Measurements from ENCODE around the gene TRIM66.

The TRIM66 gene

DNA sequence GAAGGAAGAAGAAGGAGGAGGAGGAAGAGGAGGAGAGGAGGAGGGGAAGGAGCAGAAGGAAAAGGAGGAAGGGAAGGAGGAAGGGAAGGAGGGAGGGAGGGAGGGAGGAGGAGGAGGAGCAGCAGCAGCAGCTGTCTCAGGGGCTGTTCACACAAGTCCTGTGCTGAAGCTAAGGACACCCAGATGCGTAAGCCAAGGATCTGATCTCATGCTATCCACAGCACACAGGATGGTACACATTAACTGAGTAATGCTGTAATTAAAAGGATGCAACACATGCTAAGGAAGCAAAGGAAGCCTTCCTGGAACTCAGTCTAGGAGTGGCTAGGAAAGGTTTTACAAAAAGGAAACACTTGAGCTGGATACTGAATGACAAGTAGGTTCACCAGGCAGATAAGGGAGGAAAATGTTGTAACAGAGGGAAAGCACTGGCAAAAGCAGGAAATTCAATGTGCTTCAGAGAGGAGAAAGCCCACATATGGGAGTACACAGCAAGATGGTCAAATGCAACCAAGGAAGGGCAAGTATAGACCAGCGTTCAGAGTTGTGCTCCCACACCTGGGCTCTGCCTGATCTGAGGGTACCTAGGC, 32.0 kb downstream of the TRIM66 start:
- H3K27ac ChIP-seq (ENCODE audit: low read depth, low read length): no peak overlapping the region
- no peak overlapping the region for H2BK15ac ChIP-seq (replicated peaks; ENCODE audit: low read depth)
- H3K4me2 ChIP-seq (ENCODE audit: low read length): no peak overlapping the region
- H2BK120ac ChIP-seq (ENCODE audit: low read depth, low read length): no peak overlapping the region
- no peaks in the 10 kb centered on the region for H3K36me3 ChIP-seq (ENCODE audit: control insufficient read depth, insufficient read depth, low read length)
- no peak overlapping the region for H3K23ac ChIP-seq (ENCODE audit: low read length)
- H2BK5ac ChIP-seq (ENCODE audit: low read length): no peak overlapping the region
- no peaks in the 10 kb centered on the region for H3K79me1 ChIP-seq (ENCODE audit: low read length)
- H4K8ac ChIP-seq (ENCODE audit: low read depth, low read length): no peak overlapping the region
- no peak overlapping the region for H3K18ac ChIP-seq (ENCODE audit: low read length)
- H3K9ac ChIP-seq (ENCODE audit: low read length): no peak overlapping the region
- no peak for DNase-seq
- H3K79me2 ChIP-seq (ENCODE audit: control insufficient read depth, insufficient read depth, low read length): no peaks in the 10 kb centered on the region
- peaks cover 3% of the 10 kb centered on the region for H3K4me1 ChIP-seq (ENCODE audit: control insufficient read depth, low read depth, low read length)
- no peak overlapping the region for H2AK5ac ChIP-seq (ENCODE audit: low read length)
- WGBS (ENCODE audit: extremely low coverage, insufficient coverage, low lambda C conversion rate): no CpG with 5 or more reads among the region's 2 CpGs
- H3K4ac ChIP-seq (ENCODE audit: low read depth, low read length): no peak overlapping the region
- H3K4me3 ChIP-seq (ENCODE audit: low read length): no peak overlapping the region
- no peak overlapping the region for H3K56ac ChIP-seq (ENCODE audit: low read length)
- no peaks in the 10 kb centered on the region for H3K27me3 ChIP-seq (ENCODE audit: insufficient read depth, low read length, poor library complexity)
- H4K5ac ChIP-seq (ENCODE audit: low read length): no peak overlapping the region

DNA sequence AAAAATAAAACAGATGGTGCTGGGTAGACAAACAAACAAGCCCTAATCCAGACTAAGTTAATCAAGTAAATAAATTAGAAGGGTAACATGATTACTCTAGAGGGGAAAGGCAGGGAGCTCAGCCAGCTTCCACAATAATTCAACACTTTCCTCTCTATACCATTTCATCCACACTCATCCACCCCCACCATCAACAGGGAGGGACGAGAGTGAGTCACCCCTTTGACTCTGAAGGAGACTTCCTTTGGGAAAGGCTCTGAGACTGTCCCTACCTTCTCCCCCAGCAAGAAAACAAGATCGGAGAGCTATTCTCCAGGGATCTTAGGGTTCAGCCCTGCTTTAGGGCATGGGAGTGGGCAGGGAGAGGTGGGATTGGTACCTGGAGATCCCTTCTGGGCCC, 33.1 kb downstream of the TRIM66 start:
- WGBS (ENCODE audit: extremely low coverage, insufficient coverage, low lambda C conversion rate): no CpG with 5 or more reads among the region's 2 CpGs
- H3K4me2 ChIP-seq (ENCODE audit: low read length): no peak overlapping the region
- H3K79me2 ChIP-seq (ENCODE audit: control insufficient read depth, insufficient read depth, low read length): no peaks in the 10 kb centered on the region
- H3K18ac ChIP-seq (ENCODE audit: low read length): no peak overlapping the region
- no peak overlapping the region for H4K8ac ChIP-seq (ENCODE audit: low read depth, low read length)
- H3K23ac ChIP-seq (ENCODE audit: low read length): no peak overlapping the region
- H3K79me1 ChIP-seq (ENCODE audit: low read length): no peaks in the 10 kb centered on the region
- DNase-seq: peak; percentile 18
- no peak overlapping the region for H2BK120ac ChIP-seq (ENCODE audit: low read depth, low read length)
- H2AK5ac ChIP-seq (ENCODE audit: low read length): no peak overlapping the region
- no peak overlapping the region for H3K56ac ChIP-seq (ENCODE audit: low read length)
- H3K4me1 ChIP-seq (ENCODE audit: control insufficient read depth, low read depth, low read length): peaks cover 3% of the 10 kb centered on the region
- no peaks in the 10 kb centered on the region for H3K27me3 ChIP-seq (ENCODE audit: insufficient read depth, low read length, poor library complexity)
- no peak overlapping the region for H3K9ac ChIP-seq (ENCODE audit: low read length)
- no peak overlapping the region for H3K4me3 ChIP-seq (ENCODE audit: low read length)
- no peak overlapping the region for H3K27ac ChIP-seq (ENCODE audit: low read depth, low read length)
- H4K5ac ChIP-seq (ENCODE audit: low read length): no peak overlapping the region
- no peaks in the 10 kb centered on the region for H3K36me3 ChIP-seq (ENCODE audit: control insufficient read depth, insufficient read depth, low read length)
- H3K4ac ChIP-seq (ENCODE audit: low read depth, low read length): no peak overlapping the region
- no peak overlapping the region for H2BK15ac ChIP-seq (replicated peaks; ENCODE audit: low read depth)
- H2BK5ac ChIP-seq (ENCODE audit: low read length): no peak overlapping the region

- Histone ChIP-seq H3K23ac (ENCODE audit: low read length) (no peak overlapping the region), H3K4me2 (ENCODE audit: low read length) (no peak overlapping the region), H3K18ac (ENCODE audit: low read length) (no peak overlapping the region), H3K79me1 (ENCODE audit: low read length) (no peaks in the 10 kb centered on the region), H3K4me1 (ENCODE audit: control insufficient read depth, low read depth, low read length) (no peaks in the 10 kb centered on the region), H2BK120ac (ENCODE audit: low read depth, low read length) (no peak overlapping the region), H4K8ac (ENCODE audit: low read depth, low read length) (no peak overlapping the region), H2BK15ac (replicated peaks; ENCODE audit: low read depth) (no peak overlapping the region), H3K79me2 (ENCODE audit: control insufficient read depth, insufficient read depth, low read length) (no peaks in the 10 kb centered on the region), H3K36me3 (ENCODE audit: control insufficient read depth, insufficient read depth, low read length) (no peaks in the 10 kb centered on the region), H3K4me3 (ENCODE audit: low read length) (no peak overlapping the region), H4K5ac (ENCODE audit: low read length) (no peak overlapping the region), H3K27ac (ENCODE audit: low read depth, low read length) (no peak overlapping the region), H3K27me3 (ENCODE audit: insufficient read depth, low read length, poor library complexity) (no peaks in the 10 kb centered on the region), H3K9ac (ENCODE audit: low read length) (no peak overlapping the region), H3K4ac (ENCODE audit: low read depth, low read length) (no peak overlapping the region), H2AK5ac (ENCODE audit: low read length) (no peak overlapping the region), H3K56ac (ENCODE audit: low read length) (no peak overlapping the region), H2BK5ac (ENCODE audit: low read length) (no peak overlapping the region)
- WGBS (ENCODE audit: extremely low coverage, insufficient coverage, low lambda C conversion rate): no CpG with 5 or more reads among the region's 4 CpGs
- no peak for DNase-seq
Observed at GRCh38 chr11:8646873-8647272, 35.6 kb downstream of the TRIM66 start.

- no peak overlapping the region for H3K23ac ChIP-seq (ENCODE audit: low read length)
- no peaks in the 10 kb centered on the region for H3K4me1 ChIP-seq (ENCODE audit: control insufficient read depth, low read depth, low read length)
- WGBS (ENCODE audit: extremely low coverage, insufficient coverage, low lambda C conversion rate): no CpG with 5 or more reads among the region's 5 CpGs
- no peaks in the 10 kb centered on the region for H3K27me3 ChIP-seq (ENCODE audit: insufficient read depth, low read length, poor library complexity)
- H3K27ac ChIP-seq (ENCODE audit: low read depth, low read length): no peak overlapping the region
- no peak overlapping the region for H3K56ac ChIP-seq (ENCODE audit: low read length)
- no peak overlapping the region for H2AK5ac ChIP-seq (ENCODE audit: low read length)
- no peak overlapping the region for H2BK5ac ChIP-seq (ENCODE audit: low read length)
- no peak overlapping the region for H3K4me2 ChIP-seq (ENCODE audit: low read length)
- DNase-seq: no peak
- H3K18ac ChIP-seq (ENCODE audit: low read length): no peak overlapping the region
- no peaks in the 10 kb centered on the region for H3K79me2 ChIP-seq (ENCODE audit: control insufficient read depth, insufficient read depth, low read length)
- no peak overlapping the region for H2BK15ac ChIP-seq (replicated peaks; ENCODE audit: low read depth)
- no peak overlapping the region for H4K8ac ChIP-seq (ENCODE audit: low read depth, low read length)
- no peak overlapping the region for H2BK120ac ChIP-seq (ENCODE audit: low read depth, low read length)
- H3K79me1 ChIP-seq (ENCODE audit: low read length): no peaks in the 10 kb centered on the region
- H4K5ac ChIP-seq (ENCODE audit: low read length): no peak overlapping the region
- H3K4me3 ChIP-seq (ENCODE audit: low read length): no peak overlapping the region
- H3K36me3 ChIP-seq (ENCODE audit: control insufficient read depth, insufficient read depth, low read length): no peaks in the 10 kb centered on the region
- H3K4ac ChIP-seq (ENCODE audit: low read depth, low read length): no peak overlapping the region
- H3K9ac ChIP-seq (ENCODE audit: low read length): no peak overlapping the region
Observed at GRCh38 chr11:8642196-8642841, 40.1 kb downstream of the TRIM66 start.

DNA sequence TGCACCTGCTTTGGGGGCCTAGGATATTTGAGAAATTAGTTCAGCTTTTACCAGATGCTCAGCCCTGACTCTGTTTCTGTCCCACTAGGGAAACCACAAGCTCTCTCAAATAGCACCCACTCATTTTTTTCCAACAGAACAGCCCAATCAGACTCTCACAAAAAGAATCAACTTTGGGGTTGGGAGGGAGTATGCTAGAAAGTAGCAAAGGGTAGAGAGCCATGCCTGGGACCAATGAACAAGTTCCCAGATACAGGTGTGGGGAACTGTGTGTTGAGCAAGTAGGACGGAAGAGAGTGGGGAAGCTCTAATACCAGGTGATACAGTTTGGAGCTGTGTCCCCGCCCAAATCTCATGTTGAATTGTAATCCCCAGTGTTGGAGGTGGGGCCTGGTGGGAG, 41.1 kb downstream of the TRIM66 start:
- no peak overlapping the region for H2AK5ac ChIP-seq (ENCODE audit: low read length)
- no peak overlapping the region for H3K4ac ChIP-seq (ENCODE audit: low read depth, low read length)
- H4K8ac ChIP-seq (ENCODE audit: low read depth, low read length): no peak overlapping the region
- no peak overlapping the region for H2BK120ac ChIP-seq (ENCODE audit: low read depth, low read length)
- H3K56ac ChIP-seq (ENCODE audit: low read length): no peak overlapping the region
- H4K5ac ChIP-seq (ENCODE audit: low read length): no peak overlapping the region
- H3K4me3 ChIP-seq (ENCODE audit: low read length): no peak overlapping the region
- H3K18ac ChIP-seq (ENCODE audit: low read length): no peak overlapping the region
- no peak overlapping the region for H2BK5ac ChIP-seq (ENCODE audit: low read length)
- H3K23ac ChIP-seq (ENCODE audit: low read length): no peak overlapping the region
- H3K79me2 ChIP-seq (ENCODE audit: control insufficient read depth, insufficient read depth, low read length): no peaks in the 10 kb centered on the region
- H3K36me3 ChIP-seq (ENCODE audit: control insufficient read depth, insufficient read depth, low read length): no peaks in the 10 kb centered on the region
- H3K79me1 ChIP-seq (ENCODE audit: low read length): no peaks in the 10 kb centered on the region
- no peaks in the 10 kb centered on the region for H3K4me1 ChIP-seq (ENCODE audit: control insufficient read depth, low read depth, low read length)
- H3K4me2 ChIP-seq (ENCODE audit: low read length): no peak overlapping the region
- WGBS (ENCODE audit: extremely low coverage, insufficient coverage, low lambda C conversion rate): no CpG with 5 or more reads among the region's 2 CpGs
- H3K27ac ChIP-seq (ENCODE audit: low read depth, low read length): no peak overlapping the region
- H3K9ac ChIP-seq (ENCODE audit: low read length): no peak overlapping the region
- H3K27me3 ChIP-seq (ENCODE audit: insufficient read depth, low read length, poor library complexity): no peaks in the 10 kb centered on the region
- H2BK15ac ChIP-seq (replicated peaks; ENCODE audit: low read depth): no peak overlapping the region
- DNase-seq: no peak
